ENCODE measurements around the gene ZNF337.

ZNF337 gene

GRCh38 chr20:25696371-25697131 is at the start of gene ZNF337:
Gene ZNF337 (minus strand): TSS chr20:25696853. CDS start chr20:25686417, 10,436 bp downstream.
- H3K36me3 ChIP-seq (replicated peaks): no peaks in the 10 kb centered on the region
- H3K27ac ChIP-seq: peak within 1 kb of the TSS; percentile 71
- peak; percentile 95 for DNase-seq
- TF ChIP-seq CTCF (IDR thresholded peaks at IDR 0.05; ENCODE audit: low read depth, low read length, missing control alignments): no peak
- in situ Hi-C loops (cut with HindIII; ENCODE audit: low pct_ligation_motif_present, low sequenced_read_pairs): no loop called here
- H3K4me3 ChIP-seq (ENCODE audit: low read depth, low read length): peak within 1 kb of the TSS; percentile 95
- no peaks in the 10 kb centered on the region for H3K27me3 ChIP-seq (replicated peaks)

GRCh38 chr20:25745738-25746137 is 49.1 kb upstream of the ZNF337 start:
- TF ChIP-seq CTCF (IDR thresholded peaks at IDR 0.05; ENCODE audit: low read depth, low read length, missing control alignments): no peak
- Histone ChIP-seq H3K4me3 (ENCODE audit: low read depth, low read length) (no peak overlapping the region), H3K27ac (no peak overlapping the region), H3K36me3 (replicated peaks) (no peaks in the 10 kb centered on the region), H3K27me3 (replicated peaks) (no peaks in the 10 kb centered on the region)
- DNase-seq: no peak
- in situ Hi-C loops (cut with HindIII; ENCODE audit: low pct_ligation_motif_present, low sequenced_read_pairs): no loop called here

GRCh38 chr20:25745100-25745499 is 48.4 kb upstream of the ZNF337 start:
- TF ChIP-seq CTCF (IDR thresholded peaks at IDR 0.05; ENCODE audit: low read depth, low read length, missing control alignments): no peak
- Histone ChIP-seq H3K4me3 (ENCODE audit: low read depth, low read length) (no peak overlapping the region), H3K27me3 (replicated peaks) (no peaks in the 10 kb centered on the region), H3K27ac (no peak overlapping the region), H3K36me3 (replicated peaks) (no peaks in the 10 kb centered on the region)
- DNase-seq: no peak
- in situ Hi-C loops (cut with HindIII; ENCODE audit: low pct_ligation_motif_present, low sequenced_read_pairs): no loop called here

GRCh38 chr20:25744261-25744660 is 47.6 kb upstream of the ZNF337 start:
- no peaks in the 10 kb centered on the region for H3K27me3 ChIP-seq (replicated peaks)
- no peak overlapping the region for H3K27ac ChIP-seq
- no peak for TF ChIP-seq CTCF (IDR thresholded peaks at IDR 0.05; ENCODE audit: low read depth, low read length, missing control alignments)
- H3K4me3 ChIP-seq (ENCODE audit: low read depth, low read length): no peak overlapping the region
- no peak for DNase-seq
- H3K36me3 ChIP-seq (replicated peaks): no peaks in the 10 kb centered on the region
- in situ Hi-C loops (cut with HindIII; ENCODE audit: low pct_ligation_motif_present, low sequenced_read_pairs): no loop called here

GRCh38 chr20:25741088-25741487 is 44.4 kb upstream of the ZNF337 start:
- no peak for DNase-seq
- in situ Hi-C loops (cut with HindIII; ENCODE audit: low pct_ligation_motif_present, low sequenced_read_pairs): no loop called here
- H3K4me3 ChIP-seq (ENCODE audit: low read depth, low read length): no peak overlapping the region
- H3K36me3 ChIP-seq (replicated peaks): no peaks in the 10 kb centered on the region
- no peaks in the 10 kb centered on the region for H3K27me3 ChIP-seq (replicated peaks)
- no peak for TF ChIP-seq CTCF (IDR thresholded peaks at IDR 0.05; ENCODE audit: low read depth, low read length, missing control alignments)
- H3K27ac ChIP-seq: no peak overlapping the region

Data from brain microvascular endothelial cell (primary cell).